Stimulated activated CD8-positive, alpha-beta memory T cell treated with anti-CD3 and anti-CD28 coated beads, Interleukin-15, amount 100 ng/mL, for 1 hour (primary cell): Measurements from ENCODE around the gene TTYH2.
"Not testable (repeated sequence)": the region's sequence is repeated elsewhere in the genome, so short reads cannot be mapped to it uniquely, and the experiment has no call there.

Experiments used
- DNase-seq: peaks from one replicate; pipeline ENCODE4 v3.0.0-alpha.2; 2020; ENCODE audit warnings: low read depth

The TTYH2 gene

GRCh38 chr17:74237321-74237720, 23.9 kb downstream of the TTYH2 start:
- DNase-seq: no peak

DNA sequence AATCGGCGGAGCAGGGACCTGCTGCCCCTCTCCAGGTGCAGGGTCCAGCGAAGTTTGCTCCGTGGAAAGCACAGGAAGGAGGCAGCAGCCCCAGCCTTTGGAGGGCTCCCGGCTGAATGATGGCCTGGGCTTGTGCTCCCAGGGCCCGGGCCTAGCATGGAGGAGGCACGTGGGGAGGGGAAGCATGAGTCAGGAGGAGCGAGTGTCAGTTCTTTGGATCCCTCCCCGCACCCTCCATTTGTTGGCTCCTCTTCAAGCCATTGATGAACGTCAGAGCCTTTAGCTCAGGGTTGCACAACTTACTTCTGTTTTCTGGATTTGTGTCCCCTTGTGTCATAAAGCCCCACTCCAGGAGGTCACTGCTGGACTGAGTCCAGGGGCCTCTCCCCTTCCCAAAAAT, 25.8 kb downstream of the TTYH2 start:
- no peak for DNase-seq

- no peak for DNase-seq
Observed at GRCh38 chr17:74240618-74241205, 27.3 kb downstream of the TTYH2 start.

GRCh38 chr17:74241431-74241830, 28.1 kb downstream of the TTYH2 start:
- no peak for DNase-seq

- no peak for DNase-seq
Observed at GRCh38 chr17:74241847-74242246, 28.5 kb downstream of the TTYH2 start.

DNA sequence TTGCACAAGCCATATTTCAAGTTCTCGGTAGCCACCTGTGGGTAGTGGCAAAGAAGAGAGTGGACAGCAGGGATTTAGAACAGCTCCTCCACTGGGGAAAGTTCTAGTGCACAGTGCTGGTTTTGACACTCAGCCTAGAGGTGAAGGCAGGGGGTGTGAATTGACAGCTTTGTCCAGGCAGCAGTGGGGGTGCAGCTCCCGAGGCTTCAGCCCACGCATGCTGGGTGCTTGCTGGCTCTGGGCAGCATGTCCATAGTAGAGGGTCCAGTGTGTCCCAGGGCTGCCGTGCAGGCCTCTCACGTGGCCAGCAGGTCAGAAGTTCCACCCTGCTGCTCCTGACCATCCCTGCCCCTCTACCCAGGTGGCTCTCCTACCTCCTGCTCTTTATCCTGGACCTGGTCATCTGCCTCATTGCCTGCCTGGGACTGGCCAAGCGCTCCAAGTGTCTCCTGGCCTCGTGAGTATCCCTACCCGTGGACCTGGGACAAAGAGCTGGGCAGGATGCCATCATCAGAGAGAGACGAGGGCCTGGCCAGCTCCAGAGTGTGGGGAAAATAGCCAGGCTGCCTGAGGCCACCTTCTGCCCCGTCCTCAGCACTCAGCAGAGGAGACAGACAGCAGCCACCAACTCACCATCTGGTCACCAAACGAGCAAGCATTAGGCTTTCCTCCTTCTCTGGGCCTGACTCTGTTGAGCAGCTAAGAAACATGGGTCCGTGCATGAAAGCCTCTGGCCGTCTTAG, 29.8 kb downstream of the TTYH2 start:
- DNase-seq: no peak

GRCh38 chr17:74244128-74244527, 30.8 kb downstream of the TTYH2 start:
- DNase-seq: no peak

DNA sequence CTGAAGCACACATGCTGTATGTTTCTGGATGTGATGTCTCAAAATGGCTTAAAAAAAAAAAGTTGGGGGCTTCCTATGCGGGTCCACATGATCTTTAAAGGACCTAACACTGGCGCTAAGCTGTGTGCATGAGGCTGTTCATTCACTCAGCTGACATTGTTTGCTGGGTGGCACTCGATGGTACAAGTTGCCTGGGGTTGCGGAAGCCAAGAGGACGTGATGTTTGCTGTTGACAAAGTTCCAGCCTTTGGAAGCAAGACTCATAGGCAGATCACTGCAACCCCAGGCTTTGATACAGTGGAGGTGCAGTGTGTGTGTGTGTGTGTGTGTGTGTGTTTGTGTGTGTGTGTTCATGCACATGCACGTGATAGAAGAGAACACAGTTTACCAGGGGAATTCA, 31.2 kb downstream of the TTYH2 start:
- DNase-seq: no peak

DNA sequence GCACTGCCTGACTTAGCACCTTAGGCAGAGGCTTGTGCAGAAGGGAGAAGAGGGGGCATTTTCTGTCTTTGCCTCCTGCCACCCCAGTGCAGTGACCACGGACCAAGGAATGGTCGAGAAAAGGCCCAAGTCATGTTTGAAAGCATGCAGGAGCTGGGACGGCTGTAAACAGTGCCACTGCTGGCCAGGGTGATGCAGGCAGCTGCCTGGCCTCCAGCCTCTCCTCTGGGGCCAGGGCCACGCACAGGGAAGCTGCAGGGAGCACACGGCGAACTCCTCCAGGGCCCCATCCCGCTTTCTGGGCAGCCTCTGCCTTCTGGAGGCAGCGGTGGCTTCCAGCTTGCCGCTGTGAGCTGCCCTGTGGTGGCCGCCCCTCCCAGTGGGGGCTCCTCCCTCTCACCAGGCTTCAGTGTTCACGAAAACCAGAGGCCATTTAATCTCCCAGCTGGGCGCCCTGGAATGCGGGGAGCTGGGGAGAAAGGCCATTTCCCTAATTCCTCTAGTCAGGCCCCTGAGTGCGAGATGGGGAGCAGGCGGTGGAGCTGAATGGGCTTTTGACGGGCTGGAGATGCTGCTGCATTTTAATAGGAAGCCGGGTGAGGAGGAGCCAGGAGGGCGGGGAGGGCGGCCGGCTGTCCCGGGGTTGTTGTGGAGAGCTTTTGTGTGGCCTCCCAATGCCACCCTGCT, 31.9 kb downstream of the TTYH2 start:
- DNase-seq: no peak

GRCh38 chr17:74245871-74246270, 32.5 kb downstream of the TTYH2 start:
- DNase-seq: no peak

DNA sequence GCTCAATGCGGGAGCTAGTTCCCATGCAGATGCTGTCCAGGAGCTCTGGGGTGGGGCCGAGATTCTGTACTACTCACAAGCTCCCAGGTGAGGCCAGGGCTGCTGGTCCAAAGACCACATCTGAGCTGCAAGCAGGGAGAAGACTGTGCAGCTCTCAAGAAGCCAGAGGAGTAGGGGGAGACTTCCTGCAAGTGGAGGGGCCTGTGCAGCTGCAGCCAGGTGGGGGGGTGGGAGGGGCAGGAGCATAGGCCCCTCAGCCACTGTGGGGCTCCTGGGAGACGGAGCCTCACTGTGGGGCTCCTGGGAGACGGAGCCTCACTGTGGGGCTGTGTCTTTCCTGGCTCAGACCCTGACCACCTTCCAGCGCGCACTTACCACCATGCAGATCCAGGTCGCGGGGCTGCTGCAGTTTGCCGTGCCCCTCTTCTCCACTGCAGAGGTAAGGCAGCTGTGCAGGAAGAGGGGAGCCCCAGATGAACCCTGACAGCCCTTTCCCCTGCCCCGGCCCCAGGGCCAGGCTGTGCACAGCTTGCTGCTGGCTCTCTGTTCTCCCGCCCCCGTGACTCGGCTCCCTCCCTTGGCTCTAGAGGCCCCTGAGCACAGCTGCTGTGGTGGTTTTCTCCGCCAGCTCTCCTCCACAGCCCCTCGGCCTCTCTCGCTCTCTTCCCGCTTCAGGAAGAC, 36.4 kb downstream of the TTYH2 start:
- no peak for DNase-seq

- DNase-seq: no peak
Observed at GRCh38 chr17:74250324-74250995, 37.1 kb downstream of the TTYH2 start.

DNA sequence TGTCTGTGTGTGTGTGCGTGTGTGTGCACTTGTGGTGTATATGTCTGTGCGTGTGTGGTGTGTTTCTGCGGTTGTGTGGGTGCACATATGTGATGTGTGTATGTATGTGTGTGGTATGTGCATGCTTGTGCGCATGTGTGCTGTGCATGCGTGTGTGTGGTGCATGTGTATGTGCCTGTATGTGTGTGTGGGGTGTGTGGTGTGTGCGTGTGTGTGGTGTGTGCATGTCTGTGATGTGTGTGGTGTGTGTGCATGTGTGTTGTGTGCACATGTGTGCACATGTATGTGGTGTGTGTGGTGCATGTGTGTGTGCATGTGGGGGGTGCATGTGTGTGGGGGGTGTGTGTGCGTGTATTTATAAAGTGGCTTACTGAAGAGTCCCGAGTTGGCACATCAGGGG, 37.7 kb downstream of the TTYH2 start:
- no peak for DNase-seq

DNA sequence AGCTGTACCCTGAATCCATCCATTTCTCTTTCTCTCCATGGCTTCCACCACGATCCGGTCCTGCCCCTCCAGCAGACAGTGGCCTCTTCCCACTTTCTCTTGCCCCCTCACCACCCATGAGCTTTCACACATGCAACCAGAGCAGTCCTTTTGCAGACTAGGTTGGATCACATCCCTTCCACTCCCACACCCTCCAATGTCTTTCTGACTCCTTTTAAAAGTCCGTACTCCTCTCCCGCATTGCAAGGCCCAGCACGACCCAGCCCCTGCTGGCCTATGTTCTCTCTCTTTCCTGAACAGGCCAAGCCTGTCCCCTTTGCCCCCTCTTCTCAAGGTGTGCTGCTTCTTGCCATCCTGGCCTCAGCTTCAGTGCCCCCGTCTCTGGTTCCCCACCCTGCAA, 38.2 kb downstream of the TTYH2 start:
- DNase-seq: no peak

- no peak for DNase-seq
Observed at GRCh38 chr17:74252211-74252610, 38.8 kb downstream of the TTYH2 start.

DNA sequence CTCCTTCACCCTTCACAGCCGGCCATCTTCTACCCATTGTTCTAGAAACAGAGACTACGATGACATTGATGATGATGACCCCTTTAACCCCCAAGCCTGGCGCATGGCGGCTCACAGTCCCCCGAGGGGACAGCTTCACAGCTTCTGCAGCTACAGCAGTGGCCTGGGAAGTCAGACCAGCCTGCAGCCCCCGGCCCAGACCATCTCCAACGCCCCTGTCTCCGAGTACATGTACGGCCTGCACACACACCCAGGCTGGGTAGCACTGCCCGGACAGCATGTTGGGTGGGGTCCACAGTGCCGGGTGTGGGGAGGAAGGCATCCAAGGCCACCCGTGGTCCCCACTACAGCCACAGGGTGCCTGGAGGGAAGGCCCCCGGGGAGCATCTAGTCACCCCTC, 39.7 kb downstream of the TTYH2 start:
- no peak for DNase-seq

DNA sequence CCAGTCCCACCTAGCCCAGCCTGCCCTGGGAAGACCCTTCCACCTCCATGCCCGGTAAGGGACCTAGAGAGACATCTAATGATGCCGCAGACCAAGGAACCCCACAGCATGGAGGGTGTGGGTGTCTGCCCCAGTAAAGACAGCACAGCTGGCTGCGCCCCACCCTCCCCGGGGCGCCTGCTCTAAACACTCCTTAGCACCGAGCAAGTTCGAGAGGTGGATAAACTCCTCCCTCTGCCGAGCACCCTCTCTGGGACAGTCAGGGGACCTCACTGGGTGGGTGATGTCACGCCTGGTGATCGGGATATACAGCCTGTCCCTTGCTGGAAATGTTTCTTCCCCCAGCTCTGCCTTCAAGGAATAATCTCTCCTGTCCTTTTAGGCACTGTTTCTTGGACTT, 43.9 kb downstream of the TTYH2 start:
- DNase-seq: no peak

- DNase-seq: no peak
Observed at GRCh38 chr17:74259667-74260524, 46.5 kb downstream of the TTYH2 start.

- no peak for DNase-seq
Observed at GRCh38 chr17:74260525-74260850, 47.1 kb downstream of the TTYH2 start.

GRCh38 chr17:74262601-74263000, 49.2 kb downstream of the TTYH2 start:
- DNase-seq: no peak

- not testable (repeated sequence) for DNase-seq
Observed at GRCh38 chr17:74267054-74267453, 53.7 kb downstream of the TTYH2 start.

- no peak for DNase-seq
Observed at GRCh38 chr17:74267579-74267978, 54.2 kb downstream of the TTYH2 start.
